Jurkat, Clone E6-1 (cell line): ENCODE data around the gene SSH3.
A peak's percentile ranks its signal among the peaks of the same experiment; 100 is the strongest.

ENCODE experiments used
- DNase-seq: peaks from one replicate; pipeline ENCODE4 v3.0.0-alpha.2; 2011; ENCODE audit warnings: low read depth, low spot score
- H3K4me3 ChIP-seq: 2 replicates; pipeline ENCODE4 v1.5.1; 2011; ENCODE audit warnings: mild to moderate bottlenecking, low read length, control low read depth, moderate library complexity

SSH3 gene

GRCh38 chr11:67353317-67354074, 50.2 kb downstream of the SSH3 start, which contains the start of gene POLD4:
POLD4 (minus strand) TSS chr11:67353546; CDS start chr11:67353399, 147 bp downstream.
- DNase-seq, result peak; percentile 83

DNA sequence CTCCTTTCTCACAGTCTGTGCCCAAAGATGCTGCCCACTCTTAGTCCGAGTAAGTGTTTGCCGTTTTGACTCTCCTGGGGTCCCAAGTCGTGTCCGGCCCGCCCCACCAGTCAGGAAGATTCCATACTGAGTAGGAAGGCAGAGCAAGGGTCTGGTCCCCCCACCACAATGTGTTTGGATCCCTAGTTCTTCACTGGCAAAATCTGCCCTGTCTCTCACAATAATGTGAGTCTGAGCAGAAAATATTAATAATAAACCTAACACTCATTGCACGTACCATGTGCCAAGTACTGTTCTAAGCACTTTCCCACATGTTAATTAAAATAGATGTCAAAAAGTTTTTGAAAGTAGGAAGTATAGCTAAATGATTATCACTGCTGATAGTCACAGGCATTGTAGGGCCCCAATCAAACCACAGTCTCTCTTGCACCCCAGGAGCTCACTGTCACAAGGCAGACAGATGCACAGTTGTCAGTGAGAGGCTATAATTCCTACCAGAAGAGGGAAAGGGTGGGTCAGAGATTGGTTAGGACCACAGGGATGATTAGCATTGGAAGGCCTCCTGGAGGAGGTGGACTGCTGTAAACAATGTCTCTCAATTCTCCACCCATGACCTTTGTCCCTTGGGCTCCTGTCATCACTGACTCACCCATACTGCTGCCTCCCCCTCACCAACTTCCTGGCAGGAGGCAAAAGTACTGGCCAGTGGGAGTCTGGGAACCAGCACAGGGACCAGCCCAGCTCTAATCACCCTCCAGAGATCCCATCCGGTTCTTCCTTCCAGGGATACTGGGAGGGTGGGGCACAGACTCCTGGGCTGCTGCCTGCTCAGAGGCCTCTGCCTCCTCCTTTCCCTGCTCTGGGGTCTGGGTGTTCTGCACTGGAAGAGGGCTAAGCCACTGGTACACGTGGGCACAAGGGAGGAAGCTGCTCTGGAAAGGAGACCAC, 51.0 kb downstream of the SSH3 start:
- DNase-seq, result no peak
- peak overlapping the region; percentile 80 for H3K4me3 ChIP-seq

More at GRCh38 chr11:67353317-67354074, 50.2 kb downstream of the SSH3 start, which contains the start of gene POLD4:
- peak within 1 kb of the TSS; percentile 80 for H3K4me3 ChIP-seq

GRCh38 chr11:67355023-67355793, 51.9 kb downstream of the SSH3 start:
- DNase-seq, result no peak
- H3K4me3 ChIP-seq, result no peak overlapping the region

DNA sequence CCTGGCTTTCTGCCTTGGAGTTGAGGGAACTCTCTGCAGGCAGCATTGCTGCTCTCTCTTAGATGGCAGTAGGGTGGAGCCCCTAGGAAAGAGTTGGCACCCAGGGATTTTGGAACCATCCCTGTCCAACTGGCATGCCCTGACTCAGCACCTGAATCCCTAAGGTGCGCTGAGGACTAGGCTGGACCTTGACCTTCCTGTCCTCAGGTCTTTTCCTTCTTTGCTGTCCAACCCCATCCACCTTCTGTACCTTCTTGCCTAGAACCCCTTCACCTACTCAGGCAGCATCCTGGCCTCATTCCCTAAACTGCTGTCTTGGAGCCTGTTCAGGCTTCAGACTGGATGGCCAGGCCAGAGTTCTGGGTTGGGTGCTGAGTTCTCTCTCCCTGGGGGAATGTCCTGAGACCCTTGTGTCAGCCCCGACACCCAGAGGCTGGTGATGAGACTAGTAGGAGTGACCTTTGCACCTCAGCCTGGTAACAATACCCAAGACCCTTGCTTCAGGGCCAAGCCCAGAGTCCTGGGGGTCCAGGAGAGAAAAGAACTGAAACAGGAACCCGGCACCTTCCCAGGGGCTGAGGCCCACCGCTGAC, 52.6 kb downstream of the SSH3 start:
- no peak for DNase-seq
- H3K4me3 ChIP-seq, result no peak overlapping the region

DNA sequence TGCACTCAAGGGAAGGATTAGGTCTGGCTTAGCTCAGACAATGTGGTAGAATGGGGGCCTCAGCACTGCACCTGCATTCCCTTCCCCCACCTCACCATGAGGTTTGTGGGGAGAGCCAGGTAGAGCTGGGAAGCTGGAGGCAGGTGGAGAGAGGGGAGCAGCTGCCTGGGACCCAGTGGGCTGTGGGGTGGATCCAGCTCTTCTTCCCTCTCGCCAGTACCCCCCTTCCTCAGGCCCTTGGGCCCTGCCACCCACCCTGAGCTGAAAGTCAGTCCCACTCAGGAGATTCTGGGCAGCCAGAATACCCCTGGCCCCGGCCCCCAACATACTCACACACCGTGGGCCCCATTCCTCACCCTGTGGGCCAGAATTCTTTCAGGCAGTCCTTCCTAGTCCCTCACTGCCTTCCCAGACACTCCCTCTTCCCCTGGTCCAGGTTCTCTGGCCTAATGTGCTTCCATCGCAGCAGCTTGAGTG, 53.1 kb downstream of the SSH3 start:
- H3K4me3 ChIP-seq, result no peak overlapping the region
- no peak for DNase-seq

DNA sequence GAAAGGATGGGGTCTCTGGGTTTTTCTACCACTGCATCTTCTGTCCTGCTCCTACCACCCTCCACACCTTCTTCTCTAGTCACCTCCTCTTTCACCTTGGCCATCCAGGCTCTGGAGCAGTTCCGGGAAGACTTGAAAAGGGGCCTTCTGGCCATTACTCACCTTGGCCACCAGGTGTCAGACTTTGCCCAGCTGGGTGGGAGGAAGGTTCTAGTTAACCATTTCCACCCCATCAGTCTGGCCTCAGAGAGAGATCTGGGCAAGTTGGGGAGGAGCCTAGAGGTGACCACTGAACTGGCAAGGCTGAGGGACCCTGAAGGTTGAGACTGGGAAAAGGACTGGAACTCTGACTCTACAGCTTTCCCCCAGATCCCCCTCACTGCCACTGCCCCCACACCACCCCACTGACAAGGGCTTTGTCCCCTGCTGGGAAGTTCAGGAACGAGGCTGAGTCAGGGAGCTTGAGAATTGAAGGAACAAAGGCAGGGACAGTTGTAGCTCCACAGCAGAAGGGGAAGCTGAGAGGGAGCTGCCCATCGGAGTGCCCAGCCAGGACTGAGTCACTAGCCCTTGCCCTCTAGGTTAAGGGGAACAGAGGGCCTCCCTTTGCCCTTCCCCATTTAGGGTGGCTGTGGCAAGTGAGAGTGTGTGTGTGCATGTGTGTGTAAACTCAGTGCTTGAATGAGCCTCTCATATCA, 53.7 kb downstream of the SSH3 start:
- DNase-seq, result peak; percentile 55
- H3K4me3 ChIP-seq, result no peak overlapping the region

- no peak overlapping the region for H3K4me3 ChIP-seq
- DNase-seq, result no peak
These were observed 54.7 kb downstream of the SSH3 start for GRCh38 chr11:67357831-67358670.
